Endodermal cell (in vitro differentiated cells): ENCODE results near the gene SIPA1L2. TPM values are rescaled to one million over a fixed set of nuclear protein-coding genes. Genes with fewer than 3 reads are reported as not detected.

Experiments used
- DNase-seq: peaks from one replicate; pipeline ENCODE4 v3.0.0-alpha.2; 2017
- H3K27ac ChIP-seq: 2 replicates; pipeline ENCODE4 v1.5.1; 2013; ENCODE audit warnings: mild to moderate bottlenecking, low read depth, low read length, moderate library complexity
- H3K27me3 ChIP-seq: 2 replicates; pipeline ENCODE4 v1.6.1; 2013; ENCODE audit warnings: mild to moderate bottlenecking, low read length, moderate library complexity; ENCODE audit not compliant: insufficient read depth, control insufficient read depth, poor library complexity, severe bottlenecking
- H3K36me3 ChIP-seq: 2 replicates; pipeline ENCODE4 v1.7.0; 2013; ENCODE audit warnings: mild to moderate bottlenecking, low read length, moderate library complexity; ENCODE audit not compliant: control insufficient read depth, insufficient read depth
- H3K4me1 ChIP-seq: one replicate; pipeline ENCODE4 v1.7.0; 2013; ENCODE audit warnings: low read length; ENCODE audit not compliant: control insufficient read depth, insufficient read depth
- H3K4me3 ChIP-seq: 2 replicates; pipeline ENCODE4 v1.5.1; 2013; ENCODE audit warnings: mild to moderate bottlenecking, low read length, moderate library complexity
- H3K9ac ChIP-seq: 2 replicates; pipeline ENCODE4 v1.6.1; 2013; ENCODE audit warnings: mild to moderate bottlenecking, low read length, moderate library complexity; ENCODE audit not compliant: poor library complexity, severe bottlenecking; ENCODE audit errors: extremely low read depth
- H3K9me3 ChIP-seq: 2 replicates; pipeline ENCODE4 v1.6.1; 2013; ENCODE audit warnings: mild to moderate bottlenecking, low read length, moderate library complexity; ENCODE audit not compliant: control insufficient read depth
- H3K27ac Mint-ChIP-seq: 2 replicates; pipeline ENCODE4 v1.8.0; 2020; ENCODE audit warnings: mixed read lengths
- H3K27me3 Mint-ChIP-seq: 2 replicates; pipeline ENCODE4 v1.8.0; 2021; ENCODE audit warnings: mild to moderate bottlenecking, mixed read lengths; ENCODE audit not compliant: insufficient read depth
- H3K36me3 Mint-ChIP-seq: 2 replicates; pipeline ENCODE4 v1.8.0; 2020; ENCODE audit warnings: low read depth, mixed read lengths
- H3K4me1 Mint-ChIP-seq: 2 replicates; pipeline ENCODE4 v1.8.0; 2020; ENCODE audit warnings: mixed read lengths
- H3K4me3 Mint-ChIP-seq: 2 replicates; pipeline ENCODE4 v1.8.0; 2020; ENCODE audit warnings: mild to moderate bottlenecking, moderate library complexity, mixed read lengths
- H3K9me3 Mint-ChIP-seq: 2 replicates; pipeline ENCODE4 v1.8.0; 2020; ENCODE audit warnings: mild to moderate bottlenecking, mixed read lengths
- WGBS, 2 experiments: methylation state at CpG; one replicate each; pipeline versions ENCODE4 v1.1.5 to v1.1.7; 2013; ENCODE audit warnings: missing lambda C conversion rate in 2 of 2, mixed read lengths in 1 of 2; ENCODE audit not compliant: insufficient coverage in 1 of 2, insufficient read length in 1 of 2; 5-methylcytosine and 5-hydroxymethylcytosine counted together
- total RNA-seq, 2 donors: library from RNA; stranded (reverse); fragmentation: NEBNext Ultra II Directional in 1 of 2; extraction: Animal tissue kit (Norgen Biotek cat#: 25700) in 1 of 2; gene quantifications; 2 replicates in 1 of 2; 3 replicates in 1 of 2; pipeline ENCODE4 v1.2.1, GENCODE V29; 2021
- TF ChIP-seq, protein P1 (sequence below): fragments of 200-600 bp; sonication (generic); conservative IDR thresholded peaks from 2 replicates; pipeline ENCODE4 v1.5.0; 2021; ENCODE audit warnings: antibody characterized with exemption, mild to moderate bottlenecking

SIPA1L2 gene
- total RNA-seq, 2 donors from 2014 or later: 34.7 to 41.5 TPM

GRCh38 chr1:232641507-232641906 lies 11.6 kb upstream of the SIPA1L2 start:
- no peak for DNase-seq
- Histone ChIP-seq H3K27ac (no peak overlapping the region), H3K9me3 (no peaks in the 10 kb centered on the region), H3K4me3 (no peak overlapping the region), H3K9ac (no peak overlapping the region), H3K27me3 (no peaks in the 10 kb centered on the region), H3K4me1 (peaks cover 3% of the 10 kb centered on the region), H3K36me3 (no peaks in the 10 kb centered on the region)
- Mint-ChIP-seq H3K4me3 (no peak overlapping the region), H3K4me1 (peaks cover 11% of the 10 kb centered on the region), H3K36me3 (no peaks in the 10 kb centered on the region), H3K9me3 (peaks cover 3% of the 10 kb centered on the region), H3K27me3 (peaks cover 2% of the 10 kb centered on the region), H3K27ac (no peak overlapping the region)
- TF ChIP-seq, protein P1, sequence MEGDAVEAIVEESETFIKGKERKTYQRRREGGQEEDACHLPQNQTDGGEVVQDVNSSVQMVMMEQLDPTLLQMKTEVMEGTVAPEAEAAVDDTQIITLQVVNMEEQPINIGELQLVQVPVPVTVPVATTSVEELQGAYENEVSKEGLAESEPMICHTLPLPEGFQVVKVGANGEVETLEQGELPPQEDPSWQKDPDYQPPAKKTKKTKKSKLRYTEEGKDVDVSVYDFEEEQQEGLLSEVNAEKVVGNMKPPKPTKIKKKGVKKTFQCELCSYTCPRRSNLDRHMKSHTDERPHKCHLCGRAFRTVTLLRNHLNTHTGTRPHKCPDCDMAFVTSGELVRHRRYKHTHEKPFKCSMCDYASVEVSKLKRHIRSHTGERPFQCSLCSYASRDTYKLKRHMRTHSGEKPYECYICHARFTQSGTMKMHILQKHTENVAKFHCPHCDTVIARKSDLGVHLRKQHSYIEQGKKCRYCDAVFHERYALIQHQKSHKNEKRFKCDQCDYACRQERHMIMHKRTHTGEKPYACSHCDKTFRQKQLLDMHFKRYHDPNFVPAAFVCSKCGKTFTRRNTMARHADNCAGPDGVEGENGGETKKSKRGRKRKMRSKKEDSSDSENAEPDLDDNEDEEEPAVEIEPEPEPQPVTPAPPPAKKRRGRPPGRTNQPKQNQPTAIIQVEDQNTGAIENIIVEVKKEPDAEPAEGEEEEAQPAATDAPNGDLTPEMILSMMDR: no peak
- WGBS, 2 experiments: 86 to 88% methylated on average over 4 to 5 of the region's 6 CpGs

- Mint-ChIP-seq H3K9me3 (no peaks in the 10 kb centered on the region), H3K4me1 (peaks cover 10% of the 10 kb centered on the region), H3K4me3 (no peak overlapping the region), H3K36me3 (no peaks in the 10 kb centered on the region), H3K27ac (no peak overlapping the region), H3K27me3 (peaks cover 26% of the 10 kb centered on the region)
- H3K27ac ChIP-seq: no peak overlapping the region
- H3K27me3 ChIP-seq: peaks cover 31% of the 10 kb centered on the region
- 86 to 93% methylated on average over 1 to 2 of the region's 2 CpGs for WGBS, 2 experiments
- no peaks in the 10 kb centered on the region for H3K36me3 ChIP-seq
- no peaks in the 10 kb centered on the region for H3K9me3 ChIP-seq
- no peak overlapping the region for H3K9ac ChIP-seq
- no peak for DNase-seq
- TF ChIP-seq, protein P1: no peak
- H3K4me1 ChIP-seq: peaks cover 3% of the 10 kb centered on the region
- H3K4me3 ChIP-seq: no peak overlapping the region
Measured at GRCh38 chr1:232636799-232637198, 6.9 kb upstream of the SIPA1L2 start.

DNA sequence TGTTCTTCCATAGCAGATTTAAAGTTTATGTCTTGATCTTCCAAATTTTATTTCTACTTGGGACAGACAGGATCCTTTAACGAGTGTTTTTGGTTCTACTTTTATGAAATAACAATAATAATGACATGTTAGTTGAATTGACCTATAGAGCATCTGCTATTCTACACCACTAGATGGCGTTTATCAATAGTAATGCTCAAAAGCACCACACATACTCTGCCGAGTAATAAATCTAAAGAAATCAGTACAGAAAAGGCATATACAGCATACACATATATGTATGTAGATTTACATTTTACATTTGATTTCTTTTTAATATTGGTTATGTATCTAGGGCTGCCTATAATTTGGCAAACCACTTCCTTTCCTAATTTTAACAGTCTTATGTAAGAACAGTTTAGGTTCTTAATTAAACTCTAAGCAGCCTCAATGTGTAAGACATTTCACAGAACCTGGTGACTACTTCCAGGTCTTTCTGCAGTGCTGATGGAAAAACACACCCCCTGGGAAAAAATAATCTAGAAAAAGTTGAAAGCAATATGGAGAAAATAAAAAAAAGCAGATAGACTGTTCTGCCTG lies 5.9 kb upstream of the SIPA1L2 start:
- Mint-ChIP-seq H3K36me3 (no peaks in the 10 kb centered on the region), H3K27ac (no peak overlapping the region), H3K9me3 (no peaks in the 10 kb centered on the region), H3K4me3 (no peak overlapping the region), H3K4me1 (peaks cover 9% of the 10 kb centered on the region), H3K27me3 (peaks cover 32% of the 10 kb centered on the region)
- TF ChIP-seq, protein P1: peak; percentile 93
- H3K27me3 ChIP-seq: peaks cover 31% of the 10 kb centered on the region
- WGBS, 2 experiments: 10% methylated on average over 3 of the region's 3 CpGs; no CpG with 5 or more reads in 1 of the 2 experiments
- no peaks in the 10 kb centered on the region for H3K36me3 ChIP-seq
- no peak for DNase-seq
- H3K9ac ChIP-seq: no peak overlapping the region
- H3K4me3 ChIP-seq: no peak overlapping the region
- no peaks in the 10 kb centered on the region for H3K9me3 ChIP-seq
- no peaks in the 10 kb centered on the region for H3K4me1 ChIP-seq
- H3K27ac ChIP-seq: no peak overlapping the region
